Daoy (cell line): ENCODE data around the gene IRF2BP2. TPM values are rescaled to one million over a fixed set of nuclear protein-coding genes. Genes with fewer than 3 reads are reported as not detected.

Experiments used
- DNase-seq: peaks from one replicate; pipeline ENCODE4 v3.0.0-alpha.2; 2015; ENCODE audit warnings: low read depth
- total RNA-seq: library from RNA; depleted of rRNA; stranded (reverse); fragments of >200 nt; shearing (Covaris generic); gene quantifications from 2 replicates; pipeline ENCODE4 v1.2.3, GENCODE V29; 2014

The IRF2BP2 gene
- total RNA-seq, 1 experiment from 2014 or later = 50.6 TPM

GRCh38 chr1:234613128-234613875 lies 3.3 kb upstream of the IRF2BP2 start:
- DNase-seq = no peak

DNA sequence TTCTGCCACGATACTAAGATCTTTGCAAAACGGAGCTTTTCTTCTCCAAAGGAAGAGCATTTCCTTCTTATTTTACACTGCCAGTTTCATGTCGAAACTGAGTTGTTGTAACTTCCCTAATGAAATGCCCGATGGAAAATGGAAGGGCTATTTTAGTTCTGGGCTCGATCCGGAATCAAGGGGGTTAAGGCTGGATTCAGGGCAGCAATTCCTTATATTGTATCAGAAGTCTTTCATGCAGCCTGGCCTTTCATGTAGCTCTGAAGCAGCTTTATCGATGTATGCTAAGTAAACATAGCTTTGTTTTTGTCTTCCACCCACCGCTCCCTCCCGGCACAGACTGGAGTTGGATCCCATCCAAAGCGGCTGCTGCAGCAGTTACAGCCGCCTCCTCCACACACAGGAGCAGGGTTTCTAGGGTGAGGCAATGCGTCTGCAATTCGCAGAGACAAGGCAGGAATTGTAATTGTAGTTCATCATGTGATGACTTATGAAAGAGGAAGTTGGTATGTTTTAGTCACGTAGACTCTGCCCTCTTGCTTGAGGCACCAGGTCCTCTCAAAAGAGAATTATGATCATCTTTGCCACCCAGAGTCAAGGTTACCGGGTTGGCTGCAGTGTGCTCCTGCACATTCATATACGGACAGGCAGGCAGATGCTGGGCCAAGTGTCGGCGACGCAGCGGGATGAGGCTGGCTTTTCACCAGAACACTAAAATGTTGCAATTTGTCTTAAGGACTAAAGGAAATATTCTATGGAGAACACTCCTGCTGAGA lies 2.6 kb upstream of the IRF2BP2 start:
- DNase-seq = peak; percentile 98

GRCh38 chr1:234611847-234612351 lies 1.9 kb upstream of the IRF2BP2 start:
- peak; percentile 55 for DNase-seq

DNA sequence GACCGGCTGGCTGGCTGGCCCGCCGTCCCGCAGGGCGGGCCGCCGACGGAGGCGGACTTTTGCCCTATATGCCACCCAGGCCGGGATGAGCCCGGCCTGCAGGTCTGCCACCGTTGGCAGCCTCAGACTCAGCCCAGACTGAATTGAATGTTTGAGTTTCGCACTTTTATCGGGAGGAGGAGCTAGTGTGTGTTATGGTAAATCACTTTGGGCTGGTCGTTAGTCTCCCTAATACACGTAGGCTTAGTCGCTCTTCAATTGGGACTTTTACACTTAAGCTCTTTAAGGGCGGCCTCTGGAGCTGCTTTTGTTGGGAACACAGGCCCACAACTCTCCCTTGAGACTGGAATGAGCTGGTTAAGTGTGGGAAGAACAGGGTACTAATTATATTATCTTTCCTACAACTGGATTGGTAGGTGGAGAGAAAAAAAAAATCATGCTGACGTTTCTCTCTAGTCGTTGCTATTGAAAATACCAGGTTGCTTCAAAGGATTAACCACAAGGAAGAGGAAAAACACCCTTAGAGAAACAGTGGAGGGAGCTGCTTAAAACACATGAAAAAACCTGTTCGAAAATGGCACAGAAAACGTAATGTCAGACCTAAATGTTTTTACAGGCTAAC lies 1.4 kb upstream of the IRF2BP2 start:
- peak; percentile 89 for DNase-seq

DNA sequence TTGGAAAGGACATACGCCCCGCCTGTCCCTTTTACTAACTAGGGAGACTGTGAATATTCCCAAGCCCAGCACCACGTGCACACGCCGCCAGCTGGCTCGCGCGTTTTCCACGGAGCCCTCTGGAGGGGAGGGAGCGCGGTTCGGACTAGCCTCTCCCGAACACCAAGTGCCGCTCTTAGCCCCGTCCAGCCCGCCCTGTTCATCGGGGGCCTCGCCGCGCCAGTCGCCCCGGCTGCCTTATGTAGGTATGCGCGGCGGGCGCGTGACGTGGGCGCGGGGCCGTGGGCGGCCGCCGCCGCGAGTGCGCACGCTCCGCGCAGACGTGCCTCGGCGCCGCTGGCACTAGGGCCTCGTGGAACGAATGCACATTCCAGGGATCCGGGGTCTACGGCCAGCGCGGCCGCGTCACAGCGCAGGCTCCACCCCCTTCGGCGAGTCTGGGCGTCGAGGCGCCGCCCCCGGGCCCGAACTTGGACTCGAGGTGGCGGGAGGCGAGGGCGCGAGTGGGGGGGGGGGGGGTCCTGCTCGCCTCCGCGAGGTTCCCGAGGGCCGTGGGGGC lies 767 bp upstream of the IRF2BP2 start:
- DNase-seq = peak; percentile 97

- DNase-seq = no peak
Observed at GRCh38 chr1:234609691-234610042, 311 bp downstream of the IRF2BP2 start.

DNA sequence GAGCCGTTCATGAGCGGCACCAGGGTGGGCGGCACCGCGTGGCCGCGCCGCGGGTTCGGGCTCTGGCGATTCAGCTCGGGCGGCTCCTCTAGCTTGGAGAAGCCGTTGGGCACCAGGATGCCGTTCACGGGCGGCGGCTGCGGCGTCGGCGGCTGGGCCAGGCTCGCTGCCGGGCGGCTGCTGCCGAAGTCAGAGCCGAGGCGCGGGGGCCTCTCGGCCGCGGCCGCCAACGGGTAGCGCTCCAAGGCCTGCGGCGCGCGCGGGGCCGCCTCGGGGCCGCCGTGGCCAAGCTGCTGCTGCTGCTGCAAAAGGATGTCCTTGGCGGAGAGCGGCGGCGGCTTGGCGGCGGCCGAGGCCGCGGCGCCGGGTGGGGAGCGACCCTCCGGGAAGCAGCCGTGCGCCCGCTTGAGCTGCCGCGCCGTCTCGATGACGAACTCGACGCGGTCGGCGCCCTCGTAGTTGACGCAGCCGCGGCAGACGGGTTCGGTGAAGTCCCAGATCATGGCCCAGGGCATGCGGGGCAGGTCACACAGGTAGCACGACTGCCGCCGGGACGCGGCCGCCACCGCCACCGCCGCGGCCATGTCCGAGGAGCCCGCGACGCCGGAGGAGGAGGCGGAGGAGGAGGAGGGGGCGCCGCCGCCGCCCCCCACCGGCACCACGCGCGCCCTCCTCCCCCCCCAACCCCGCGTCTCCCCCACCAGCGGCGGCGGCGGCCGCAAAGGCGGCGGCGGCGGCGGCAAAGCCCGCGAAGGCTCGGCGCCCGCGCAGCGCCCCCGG lies 877 bp downstream of the IRF2BP2 start:
- DNase-seq = peak; percentile 75

DNA sequence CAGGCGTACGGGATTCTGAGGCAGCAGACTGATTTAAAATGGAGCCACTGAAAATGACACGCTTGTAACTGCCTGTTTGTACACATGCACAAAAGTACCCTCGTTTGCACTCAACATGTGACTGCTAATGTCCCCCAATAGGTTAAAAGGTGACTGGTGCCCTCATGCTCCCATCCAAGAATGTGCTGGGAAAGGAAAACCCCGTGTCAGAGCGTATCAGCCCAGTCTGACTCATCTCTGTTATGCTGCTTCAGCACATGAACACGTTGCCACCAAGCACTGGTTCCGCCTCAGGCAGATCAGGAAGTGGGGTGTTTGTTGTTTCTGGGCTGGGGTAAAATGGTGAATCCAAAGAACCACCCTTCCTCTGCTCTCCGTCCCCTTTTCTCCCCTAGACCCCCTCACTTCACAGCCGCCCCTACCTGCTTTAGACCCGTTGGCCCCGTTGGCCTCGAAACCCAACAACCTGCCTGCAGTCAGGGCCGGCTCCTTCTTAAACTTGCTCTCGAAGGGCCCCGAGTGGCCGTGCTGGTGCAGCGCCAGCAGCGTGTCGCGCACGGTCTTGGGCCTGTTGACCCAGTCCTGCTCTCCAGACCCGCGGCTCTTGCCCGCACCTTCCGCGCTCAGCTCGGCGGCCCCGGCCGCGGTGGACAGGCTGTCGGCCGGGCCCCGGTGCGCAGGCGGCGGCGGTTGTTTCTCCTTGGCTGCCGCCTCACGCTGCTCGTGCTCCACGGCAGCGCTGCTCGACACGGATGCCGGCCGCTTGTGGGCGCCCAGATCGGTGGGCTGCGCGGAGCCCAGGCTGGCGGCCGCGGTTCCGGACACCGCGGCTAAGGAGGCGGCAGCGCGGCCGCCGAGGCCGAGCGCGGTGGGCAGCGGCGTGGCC lies 1.7 kb downstream of the IRF2BP2 start:
- peak; percentile 96 for DNase-seq

DNA sequence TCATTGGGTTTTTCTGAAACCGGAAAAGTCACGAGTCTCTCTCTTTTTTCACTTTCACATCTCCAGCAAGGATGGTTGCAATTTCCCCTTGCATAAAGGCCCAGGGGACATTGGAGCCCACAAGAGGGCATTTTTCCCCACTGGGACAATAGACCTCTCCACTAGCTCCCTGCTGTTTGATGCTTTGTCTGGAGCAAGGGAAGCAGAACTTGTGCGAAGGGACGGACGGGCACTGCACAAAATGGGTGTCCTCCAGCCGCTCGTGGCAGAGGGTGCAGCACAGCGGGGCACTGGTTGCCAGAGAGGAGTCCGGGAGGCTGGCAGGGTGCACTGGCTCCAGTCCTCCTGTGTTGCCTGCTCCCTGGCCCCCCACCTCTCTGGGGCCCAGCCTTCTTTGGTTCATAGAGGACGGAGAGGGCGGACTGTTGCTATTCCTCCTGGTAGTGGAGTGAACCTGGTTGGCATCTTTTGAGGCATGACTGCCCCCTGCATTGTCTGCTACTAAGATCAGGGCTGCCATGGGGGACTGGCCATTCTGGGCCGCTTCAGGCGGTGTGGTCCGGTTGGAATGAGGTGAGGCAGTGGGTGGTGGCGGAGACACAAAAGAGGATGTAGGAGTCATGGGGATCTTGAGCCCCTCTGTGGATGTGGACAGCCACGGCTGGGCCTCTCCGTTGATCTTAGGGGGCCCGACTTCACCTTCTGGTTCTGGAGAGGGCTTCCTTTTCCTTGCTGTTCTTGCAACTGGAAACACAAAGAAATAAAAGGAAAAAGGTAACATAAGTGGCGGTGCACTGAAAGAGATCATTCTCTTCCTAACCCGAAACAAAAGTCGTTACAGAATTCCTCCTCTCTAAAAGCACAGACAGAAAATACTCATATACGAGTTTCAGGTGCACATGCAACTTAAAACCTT lies 2.6 kb downstream of the IRF2BP2 start:
- DNase-seq = peak; percentile 54

DNA sequence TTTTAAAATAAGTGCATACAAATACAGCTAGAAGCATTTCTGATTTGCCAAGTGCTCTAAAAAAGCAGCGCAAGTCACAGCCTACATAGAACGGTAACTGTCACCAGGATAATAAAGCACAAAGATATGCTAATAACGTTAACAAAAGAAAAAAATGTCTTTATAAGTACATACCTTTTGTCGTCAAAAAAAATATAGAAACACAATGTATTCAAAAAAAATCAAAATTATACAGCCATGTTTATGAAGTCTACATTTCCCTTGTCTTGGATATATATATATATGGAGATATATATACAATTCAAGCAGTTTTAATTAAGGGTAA lies 3.2 kb downstream of the IRF2BP2 start:
- DNase-seq = no peak

GRCh38 chr1:234605983-234606783 lies 3.8 kb downstream of the IRF2BP2 start:
- peak; percentile 41 for DNase-seq

- no peak for DNase-seq
Observed at GRCh38 chr1:234605399-234605982, 4.5 kb downstream of the IRF2BP2 start.

DNA sequence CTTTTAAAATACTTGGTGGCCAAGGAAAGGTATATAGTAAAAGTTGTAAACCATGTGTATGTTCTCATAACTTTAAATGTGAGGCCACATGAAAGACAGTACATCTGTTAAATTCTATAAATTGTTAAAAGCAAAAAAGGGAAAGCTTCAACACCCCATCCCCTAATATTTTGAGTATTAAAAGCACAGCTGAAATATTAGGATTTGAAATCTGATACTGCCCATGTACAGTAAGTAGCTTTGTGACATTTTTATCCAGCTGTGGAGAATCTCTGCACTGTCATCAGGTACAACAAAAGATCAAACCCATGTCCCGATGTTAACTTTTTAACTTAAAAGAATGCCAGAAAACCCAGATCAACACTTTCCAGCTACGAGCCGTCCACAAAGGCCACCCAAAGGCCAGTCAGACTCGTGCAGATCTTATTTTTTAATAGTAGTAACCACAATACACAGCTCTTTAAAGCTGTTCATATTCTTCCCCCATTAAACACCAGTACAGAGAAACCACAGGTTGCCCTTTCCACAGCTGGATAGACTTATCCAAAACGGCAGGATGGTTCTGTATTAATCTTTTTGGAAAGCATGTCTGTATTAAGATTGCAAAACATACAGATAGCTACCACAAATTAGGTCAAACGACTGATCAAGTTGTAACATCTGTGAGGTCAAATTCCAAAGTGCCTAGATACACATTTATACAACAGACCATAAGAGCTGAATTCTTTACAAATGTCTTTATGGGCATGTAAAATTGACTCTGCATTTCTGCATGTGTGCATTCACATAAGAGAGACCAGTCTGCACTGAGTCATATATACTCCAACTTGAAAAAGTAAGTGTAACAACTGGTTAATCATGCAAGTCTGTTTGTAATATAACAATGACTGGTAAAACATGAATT lies 5.2 kb downstream of the IRF2BP2 start:
- no peak for DNase-seq

GRCh38 chr1:234603221-234604204 lies 6.5 kb downstream of the IRF2BP2 start:
- DNase-seq = no peak

DNA sequence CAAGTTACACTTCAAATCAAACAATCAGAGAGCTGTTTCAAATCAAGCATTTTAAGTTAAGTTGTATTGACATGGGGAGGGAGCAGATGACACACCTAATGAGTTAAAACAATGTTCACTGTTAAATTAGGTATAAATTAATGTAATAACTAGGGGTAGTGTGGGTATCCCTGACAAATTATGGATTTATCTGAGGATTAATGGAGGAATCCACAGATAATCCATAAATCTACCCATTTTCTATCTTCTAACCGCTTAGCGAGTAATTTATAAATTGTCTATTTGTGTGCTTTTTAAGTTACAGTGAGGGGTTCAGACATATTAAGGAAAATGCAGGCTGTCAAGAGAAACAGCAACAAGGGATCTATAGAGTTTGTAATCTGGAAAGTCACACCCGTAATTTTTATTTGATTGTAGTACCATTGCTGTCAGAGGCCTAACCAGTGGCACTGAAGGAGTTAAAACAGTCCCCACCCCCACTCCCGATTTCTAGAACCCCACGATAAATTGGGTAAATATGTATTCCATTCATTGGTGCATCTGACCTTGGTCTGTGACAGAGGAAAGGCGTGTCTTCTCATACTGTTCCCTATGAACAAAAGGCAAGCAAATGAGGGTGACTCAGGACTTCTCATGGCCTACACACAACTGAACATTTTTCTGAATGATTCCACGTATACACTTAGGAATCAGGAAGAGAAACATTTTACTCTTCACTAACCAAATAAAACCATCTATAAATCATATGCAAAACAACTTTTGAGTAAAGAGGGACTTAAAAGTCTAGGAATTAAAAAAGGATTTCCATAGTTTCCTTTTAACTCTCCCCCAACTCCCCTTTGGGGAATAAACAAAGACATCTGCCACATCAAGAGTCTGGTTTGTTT lies 7.4 kb downstream of the IRF2BP2 start:
- DNase-seq = peak; percentile 90
